GM12891 (cell line): ENCODE results near the gene USP22.

Source experiments
- POLR2A ChIP-seq: IDR thresholded peaks from 2 replicates; pipeline ENCODE4 v1.6.1; 2011; ENCODE audit warnings: low read depth, low read length, control low read depth
- POLR2AphosphoS5 ChIP-seq: IDR thresholded peaks from 2 replicates; pipeline ENCODE4 v1.6.1; 2011; ENCODE audit warnings: low read depth, low read length, control low read depth
- SPI1 ChIP-seq: IDR thresholded peaks from 2 replicates; pipeline ENCODE4 v1.6.1; 2011; ENCODE audit warnings: low read depth, low read length, control low read depth

DNA sequence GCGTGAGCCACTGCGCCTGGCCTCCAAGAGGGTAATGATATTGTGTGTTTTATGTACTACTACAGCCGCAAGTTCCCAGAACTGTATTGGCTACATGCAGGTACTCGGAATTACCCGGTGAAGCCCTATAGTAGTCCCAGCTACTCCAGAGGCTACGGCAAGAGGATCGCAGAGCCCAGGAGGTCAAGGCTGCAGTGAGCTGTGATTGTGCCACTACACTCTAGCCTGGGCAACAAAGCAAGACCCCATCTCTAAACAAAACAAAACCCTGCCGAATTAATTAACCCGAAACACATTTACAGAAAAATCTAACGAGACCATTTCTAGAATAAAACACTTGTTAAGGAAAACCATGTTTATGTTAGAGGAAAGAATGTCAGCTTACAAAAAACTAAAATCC lies 2.2 kb upstream of the USP22 start:
- TF ChIP-seq SPI1 (no peak), POLR2A (no peak), POLR2AphosphoS5 (no peak)
